SK-N-SH (cell line): ENCODE data around the gene GNAS-AS1. TPM values are rescaled to one million over a fixed set of nuclear protein-coding genes. Genes with fewer than 3 reads are reported as not detected.

Experiments used
- CTCF ChIA-PET: fragments of 300-600, 350-600 bp; formaldehyde crosslinking; extraction: SDS; loops from one replicate; lab custom pipeline; 2021; lab: Yijun Ruan, JAX
- POLR2A ChIA-PET: fragments of 350-600 bp; sonication (Branson Sonifier 250); formaldehyde crosslinking; extraction: SDS; loops from one replicate; lab custom pipeline; 2020; ENCODE audit warnings: antibody characterized with exemption, inconsistent platforms; lab: Yijun Ruan, JAX
- DNase-seq: peaks from one replicate; pipeline ENCODE4 v3.0.0; 2012
- H2AFZ ChIP-seq: fragments of 200-600 bp; sonication (generic); 2 replicates; pipeline ENCODE4 v1.8.1; 2016; ENCODE audit warnings: antibody characterized with exemption, mild to moderate bottlenecking, low read depth
- H3F3A ChIP-seq: fragments of 200-600 bp; sonication (generic); replicated peaks from 2 replicates; pipeline ENCODE3; 2016; ENCODE audit warnings: antibody characterized with exemption, mild to moderate bottlenecking; ENCODE audit not compliant: insufficient read depth
- H3K27ac ChIP-seq, 2 experiments: fragments of 200-500 bp in 1 of 2; fragments of 200-600 bp in 1 of 2; sonication (Bioruptor generic) in 1 of 2; sonication (generic), shearing (Covaris generic) in 1 of 2; 2 replicates each; pipeline versions ENCODE4 v1.5.1 to v1.6.1; 2014 to 2016; ENCODE audit warnings: low read depth in 2 of 2, inconsistent platforms in 1 of 2, low read length in 1 of 2, mild to moderate bottlenecking in 1 of 2, mixed read lengths in 1 of 2
- H3K27me3 ChIP-seq: fragments of 200-600 bp; sonication (generic), shearing (Covaris generic); 2 replicates; pipeline ENCODE4 v1.6.1; 2016; ENCODE audit warnings: mixed run types; ENCODE audit not compliant: insufficient read depth
- H3K36me3 ChIP-seq, 2 experiments: fragments of 200-500 bp in 1 of 2; fragments of 200-600 bp in 1 of 2; sonication (Bioruptor generic) in 1 of 2; sonication (generic) in 1 of 2; replicated peaks in 1 of 2; 2 replicates each; pipeline versions ENCODE3 to v1.5.1; 2014 to 2016; ENCODE audit warnings: low read length in 1 of 2, mild to moderate bottlenecking in 1 of 2; ENCODE audit not compliant: insufficient read depth in 2 of 2, control insufficient read depth in 1 of 2
- H3K4me1 ChIP-seq, 2 experiments: fragments of 200-500 bp in 1 of 2; fragments of 200-600 bp in 1 of 2; sonication (Bioruptor generic) in 1 of 2; sonication (generic), shearing (Covaris generic) in 1 of 2; 2 replicates each; pipeline versions ENCODE4 v1.5.1 to v1.6.1; 2014 to 2016; ENCODE audit warnings: low read depth in 1 of 2, low read length in 1 of 2, mixed run types in 1 of 2; ENCODE audit not compliant: insufficient read depth in 2 of 2, control insufficient read depth in 1 of 2
- H3K4me2 ChIP-seq: fragments of 200-600 bp; sonication (generic), shearing (Covaris generic); 2 replicates; pipeline ENCODE4 v1.6.1; 2017; ENCODE audit warnings: mixed run types
- H3K4me3 ChIP-seq, 2 experiments: fragments of 200-500 bp in 1 of 2; fragments of 200-600 bp in 1 of 2; sonication (Bioruptor generic) in 1 of 2; sonication (generic), shearing (Covaris generic) in 1 of 2; 2 replicates each; pipeline versions ENCODE4 v1.5.1 to v1.8.1; 2014 to 2016; ENCODE audit warnings: low read depth in 2 of 2, inconsistent platforms in 1 of 2, low read length in 1 of 2, mild to moderate bottlenecking in 1 of 2, mixed read lengths in 1 of 2, moderate library complexity in 1 of 2
- H3K79me2 ChIP-seq: fragments of 200-600 bp; sonication (generic); 2 replicates; pipeline ENCODE4 v1.8.1; 2017; ENCODE audit warnings: mild to moderate bottlenecking; ENCODE audit not compliant: insufficient read depth
- H3K9ac ChIP-seq: fragments of 200-600 bp; sonication (generic); 2 replicates; pipeline ENCODE4 v1.6.1; 2017; ENCODE audit warnings: mixed run types
- H3K9me2 ChIP-seq: fragments of 200-600 bp; sonication (generic); 2 replicates; pipeline ENCODE4 v1.6.1; 2017; ENCODE audit warnings: mixed run types
- H3K9me3 ChIP-seq: fragments of 200-600 bp; sonication (generic); 2 replicates; pipeline ENCODE4 v1.6.1; 2017; ENCODE audit warnings: mixed run types, mild to moderate bottlenecking, moderate library complexity
- H4K20me1 ChIP-seq: fragments of 200-600 bp; sonication (generic); 2 replicates; pipeline ENCODE4 v1.6.1; 2017; ENCODE audit warnings: mild to moderate bottlenecking, mixed run types; ENCODE audit not compliant: insufficient read depth
- FOXM1 ChIP-seq: IDR thresholded peaks from 2 replicates; pipeline ENCODE4 v1.4.0; 2012; ENCODE audit warnings: low read depth, mild to moderate bottlenecking
- GABPA ChIP-seq: IDR thresholded peaks from 2 replicates; pipeline ENCODE4 v1.4.0; 2012; ENCODE audit warnings: low read depth, mild to moderate bottlenecking
- IRF3 ChIP-seq: fragments of 150-350 bp; IDR thresholded peaks from 2 replicates; pipeline ENCODE4 v1.6.1; 2016; ENCODE audit warnings: mild to moderate bottlenecking, low read depth, low read length
- MAX ChIP-seq: IDR thresholded peaks from 2 replicates; pipeline ENCODE4 v1.4.0; 2012; ENCODE audit warnings: low read depth
- NRF1 ChIP-seq: IDR thresholded peaks from 2 replicates; pipeline ENCODE4 v1.6.1; 2012; ENCODE audit warnings: low read depth, mild to moderate bottlenecking, low read length
- PBX3 ChIP-seq: IDR thresholded peaks from 2 replicates; pipeline ENCODE4; 2012
- RAD21 ChIP-seq: IDR thresholded peaks from 2 replicates; pipeline ENCODE4 v1.6.1; 2012; ENCODE audit warnings: mild to moderate bottlenecking, low read length
- RFX5 ChIP-seq: IDR thresholded peaks from 2 replicates; pipeline ENCODE4 v1.6.1; 2012; ENCODE audit warnings: mild to moderate bottlenecking, improper control_type of control experiment, low read length
- RXRA ChIP-seq: IDR thresholded peaks from 2 replicates; pipeline ENCODE4 v1.4.0; 2012; ENCODE audit warnings: low read depth, mild to moderate bottlenecking, borderline replicate concordance
- TEAD4 ChIP-seq: IDR thresholded peaks from 2 replicates; pipeline ENCODE4 v1.4.0; 2012; ENCODE audit warnings: mild to moderate bottlenecking, borderline replicate concordance; ENCODE audit not compliant: insufficient read depth
- USF1 ChIP-seq: IDR thresholded peaks from 2 replicates; pipeline ENCODE4 v1.4.0; 2012; ENCODE audit warnings: low read depth, borderline replicate concordance
- YY1 ChIP-seq: IDR thresholded peaks from 2 replicates; pipeline ENCODE4 v1.4.0; 2012; ENCODE audit warnings: low read depth, mild to moderate bottlenecking
- WGBS: methylation state at CpG from one replicate; pipeline ENCODE4 v1.1.6; 2017; ENCODE audit warnings: low lambda C conversion rate; 5-methylcytosine and 5-hydroxymethylcytosine counted together
- polyA plus RNA-seq, 3 experiments: library from polyadenylated mRNA; depleted of rRNA; stranded (reverse); fragments of >200 nt; gene quantifications; 2 replicates each; pipeline ENCODE4 v1.2.3, GENCODE V29; 2012
- TF ChIP-seq, protein P1 (sequence below): fragments of 200-600 bp; sonication (generic); IDR thresholded peaks from 2 replicates; pipeline ENCODE4 v1.6.1; 2017; ENCODE audit warnings: antibody characterized with exemption, mild to moderate bottlenecking, moderate library complexity

The GNAS-AS1 gene
- 1.2 and 1.5 TPM in 2 replicates for polyA plus RNA-seq (2012; rRNA removed)
- polyA plus RNA-seq (2012; cell fraction: cytosol; rRNA removed) = 0.91 and 1.0 TPM in 2 replicates
- 2.7 and 3.3 TPM in 2 replicates for polyA plus RNA-seq (2012; cell fraction: nucleus; rRNA removed)

DNA sequence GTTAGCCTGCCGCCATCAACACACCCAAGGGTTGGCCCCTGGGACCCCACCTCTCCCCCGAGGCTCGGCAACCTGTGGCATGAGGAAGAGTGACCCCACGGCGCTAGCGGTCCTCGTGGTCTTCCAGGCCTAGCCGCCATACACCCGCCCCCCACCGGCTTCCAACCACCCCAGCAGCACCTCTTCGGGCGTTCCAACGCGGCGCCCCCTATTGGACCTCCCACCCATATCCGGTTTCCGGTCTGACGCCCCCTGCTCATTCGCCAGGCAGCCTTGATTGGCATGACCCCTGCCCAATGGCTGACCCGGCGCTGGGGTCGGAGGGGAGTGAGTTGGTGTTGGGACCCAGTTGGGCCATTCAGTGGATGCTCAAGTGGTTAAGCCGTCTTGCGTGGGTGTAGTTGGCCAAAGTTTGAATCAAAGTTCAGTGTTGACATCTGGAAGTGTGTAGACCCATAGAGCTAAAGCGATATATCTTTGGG lies at the start of gene GNAS-AS1:
Gene GNAS-AS1 (minus strand): TSS at position 210 of the 482 bp plus-strand sequence.
- no peak for TF ChIP-seq TEAD4
- TF ChIP-seq MAX = 0 out of 2 replicates have a peak, but pooled peaks have one; percentile 20
- TF ChIP-seq GABPA = peak; percentile 87
- no peak for TF ChIP-seq USF1
- TF ChIP-seq, protein P1, sequence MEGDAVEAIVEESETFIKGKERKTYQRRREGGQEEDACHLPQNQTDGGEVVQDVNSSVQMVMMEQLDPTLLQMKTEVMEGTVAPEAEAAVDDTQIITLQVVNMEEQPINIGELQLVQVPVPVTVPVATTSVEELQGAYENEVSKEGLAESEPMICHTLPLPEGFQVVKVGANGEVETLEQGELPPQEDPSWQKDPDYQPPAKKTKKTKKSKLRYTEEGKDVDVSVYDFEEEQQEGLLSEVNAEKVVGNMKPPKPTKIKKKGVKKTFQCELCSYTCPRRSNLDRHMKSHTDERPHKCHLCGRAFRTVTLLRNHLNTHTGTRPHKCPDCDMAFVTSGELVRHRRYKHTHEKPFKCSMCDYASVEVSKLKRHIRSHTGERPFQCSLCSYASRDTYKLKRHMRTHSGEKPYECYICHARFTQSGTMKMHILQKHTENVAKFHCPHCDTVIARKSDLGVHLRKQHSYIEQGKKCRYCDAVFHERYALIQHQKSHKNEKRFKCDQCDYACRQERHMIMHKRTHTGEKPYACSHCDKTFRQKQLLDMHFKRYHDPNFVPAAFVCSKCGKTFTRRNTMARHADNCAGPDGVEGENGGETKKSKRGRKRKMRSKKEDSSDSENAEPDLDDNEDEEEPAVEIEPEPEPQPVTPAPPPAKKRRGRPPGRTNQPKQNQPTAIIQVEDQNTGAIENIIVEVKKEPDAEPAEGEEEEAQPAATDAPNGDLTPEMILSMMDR = 0 out of 2 replicates have a peak, but pooled peaks have one; percentile 19
- TF ChIP-seq PBX3 = peak; percentile 98
- TF ChIP-seq FOXM1 = no peak
- TF ChIP-seq YY1 = no peak
- no peak for TF ChIP-seq RAD21
- POLR2A ChIA-PET = no interaction called here
- CTCF ChIA-PET = interaction anchor here (1.0 to 1.5 kb wide), 3 partner anchors 372 to 616 kb away, joined by 3 to 5 read pairs (median 4); no protein-coding TSS in a partner anchor
- Histone ChIP-seq H3K9ac (peak within 1 kb of the TSS; percentile 60; the same call in 1 of the 2 replicates), H4K20me1 (no peaks in the 10 kb centered on the region), H2AFZ (peak within 1 kb of the TSS; percentile 86), H3K4me2 (peak within 1 kb of the TSS; percentile 72), H3K27me3 (no peaks in the 10 kb centered on the region), H3K27ac (no peak within 1 kb of the TSS; a peak in 1 of 4 replicates), H3K9me2 (no peaks in the 10 kb centered on the region), H3K79me2 (peaks cover 29% of the 10 kb centered on the region), H3F3A (no peaks in the 10 kb centered on the region), H3K36me3 (no peaks in the 10 kb centered on the region), H3K4me3 (peak within 1 kb of the TSS; percentile 67 to 68), H3K9me3 (no peaks in the 10 kb centered on the region), H3K4me1 (peaks cover 0 to 30% of the 10 kb centered on the region in 2 experiments; a peak in 1 of 4 replicates)
- WGBS = 60% methylated on average over 9 of the region's 25 CpGs
- DNase-seq = peak; percentile 95

GRCh38 chr20:58900397-58900796 lies 49.7 kb upstream of the GNAS-AS1 start:
- ChIA-PET POLR2A (interaction anchor here (1.2 kb wide), 1 partner anchor 43 kb away, joined by 3 read pairs; no protein-coding TSS in a partner anchor), CTCF (interaction anchor here (0.8 to 2.1 kb wide), 3 partner anchors 164 to 595 kb away, joined by 3 to 6 read pairs (median 4); no protein-coding TSS in a partner anchor)
- H3F3A ChIP-seq = peaks cover 50% of the 10 kb centered on the region
- H3K9me2 ChIP-seq = no peaks in the 10 kb centered on the region
- H3K4me2 ChIP-seq = no peak overlapping the region
- WGBS = 89% methylated on average over 7 of the region's 7 CpGs
- no peaks in the 10 kb centered on the region for H3K27me3 ChIP-seq
- no peak overlapping the region; a peak in 1 of 4 replicates for H3K27ac ChIP-seq
- peaks cover 23 to 38% of the 10 kb centered on the region in 2 experiments for H3K4me1 ChIP-seq
- H3K79me2 ChIP-seq = peaks cover 100% of the 10 kb centered on the region
- H2AFZ ChIP-seq = no peak overlapping the region
- H3K4me3 ChIP-seq = no peak overlapping the region
- H3K36me3 ChIP-seq = peaks cover 79 to 80% of the 10 kb centered on the region in 2 experiments
- peaks cover 99% of the 10 kb centered on the region for H4K20me1 ChIP-seq
- no peaks in the 10 kb centered on the region for H3K9me3 ChIP-seq
- DNase-seq = no peak
- H3K9ac ChIP-seq = no peak overlapping the region
- TF ChIP-seq RXRA (no peak), IRF3 (no peak), USF1 (no peak), NRF1 (no peak), MAX (no peak), RFX5 (no peak)
- TF ChIP-seq, protein P1 = no peak
